Superior temporal gyrus (tissue), 1 donor: ENCODE data around the gene MCRIP1.
"Not testable (repeated sequence)": the region's sequence is repeated elsewhere in the genome, so short reads cannot be mapped to it uniquely, and the experiment has no call there.

Experiments used
- DNase-seq: peaks from one replicate; pipeline ENCODE4 v3.0.0-alpha.2; 2016; ENCODE audit errors: extremely low spot score

Gene MCRIP1

DNA sequence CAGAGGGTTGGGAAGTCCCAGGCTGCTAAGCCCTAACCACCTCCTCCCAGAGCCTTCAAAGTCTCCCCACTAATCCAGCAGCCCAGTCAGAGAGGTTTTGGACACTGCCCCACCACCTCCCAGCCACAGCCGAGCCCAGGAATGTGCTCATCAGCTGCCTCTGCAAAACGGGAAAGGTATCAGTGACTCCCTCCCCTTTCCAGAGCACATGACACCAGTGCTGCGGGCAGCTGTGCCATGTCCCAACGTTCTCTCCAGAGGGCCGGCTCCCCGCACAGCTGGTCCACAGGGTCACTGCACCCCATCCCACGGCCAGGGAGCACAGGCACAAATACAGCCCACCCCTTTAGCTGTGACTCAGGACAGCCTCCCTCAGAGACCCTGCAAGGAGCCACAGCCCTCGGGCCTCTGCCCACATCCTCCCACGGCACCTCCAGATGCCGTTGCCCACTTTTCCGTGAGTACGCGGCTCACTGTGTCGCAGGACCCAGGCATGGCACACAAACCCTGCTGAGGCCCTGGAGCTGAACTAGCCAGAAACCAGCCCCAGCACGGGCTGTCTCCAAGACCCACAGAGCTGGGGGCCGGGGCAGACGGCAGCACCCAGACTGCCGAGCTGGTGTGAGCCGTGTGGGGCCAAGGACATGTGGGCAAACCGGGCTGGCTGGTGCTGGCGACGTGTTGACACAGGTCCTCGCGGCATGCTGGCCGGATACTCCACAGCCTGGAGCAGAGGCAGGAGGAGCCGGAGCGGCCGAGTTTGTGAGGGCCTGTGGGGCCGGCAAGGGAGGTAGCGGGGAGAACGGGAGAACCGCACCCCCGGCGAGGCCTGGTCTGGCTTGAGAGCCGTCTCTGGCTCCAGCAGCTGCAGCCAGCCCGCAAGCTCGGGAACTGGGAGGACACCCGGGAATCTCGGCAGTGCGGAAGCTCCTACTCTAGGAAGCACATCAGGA, 8.0 kb upstream of the MCRIP1 start:
- DNase-seq = no peak

DNA sequence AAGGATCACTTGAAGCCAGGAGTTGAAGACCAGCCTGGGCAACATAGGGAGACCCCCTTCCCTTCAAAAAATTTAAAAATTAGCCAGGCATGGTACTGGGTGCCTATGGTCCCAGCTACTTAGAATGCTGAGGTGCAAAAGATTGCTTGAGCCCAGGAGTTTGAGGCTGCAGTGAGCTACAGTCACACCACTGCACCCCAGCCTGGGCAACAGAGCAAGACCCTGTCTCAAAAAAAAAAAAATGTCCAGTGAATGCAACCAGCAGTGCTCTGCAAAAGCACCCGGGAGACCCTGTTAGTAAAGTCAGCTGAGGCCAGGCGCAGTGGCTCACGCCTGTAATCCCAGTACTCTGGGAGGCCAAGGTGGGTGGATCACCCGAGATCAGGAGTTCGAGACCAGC, 7.0 kb upstream of the MCRIP1 start:
- not testable (repeated sequence) for DNase-seq

DNA sequence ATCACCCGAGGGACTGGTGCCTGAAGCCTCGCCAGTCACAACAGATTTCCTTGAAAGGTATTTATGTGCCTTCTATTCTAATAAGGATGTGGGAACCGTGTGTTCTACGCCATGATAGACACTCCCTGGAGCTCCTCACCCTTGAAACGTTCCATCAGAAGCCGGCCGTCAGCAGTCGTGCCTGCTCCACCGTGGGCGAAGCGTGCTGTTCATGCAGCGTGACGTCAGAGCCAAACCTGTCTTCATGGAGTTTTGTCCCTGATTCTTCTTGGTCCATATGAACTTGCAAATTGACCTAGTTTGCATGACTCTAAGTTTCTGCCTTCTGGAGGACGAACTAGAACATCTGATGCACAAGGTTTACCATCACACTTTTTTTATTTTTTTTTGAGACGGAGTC, 6.2 kb upstream of the MCRIP1 start:
- DNase-seq = no peak

DNA sequence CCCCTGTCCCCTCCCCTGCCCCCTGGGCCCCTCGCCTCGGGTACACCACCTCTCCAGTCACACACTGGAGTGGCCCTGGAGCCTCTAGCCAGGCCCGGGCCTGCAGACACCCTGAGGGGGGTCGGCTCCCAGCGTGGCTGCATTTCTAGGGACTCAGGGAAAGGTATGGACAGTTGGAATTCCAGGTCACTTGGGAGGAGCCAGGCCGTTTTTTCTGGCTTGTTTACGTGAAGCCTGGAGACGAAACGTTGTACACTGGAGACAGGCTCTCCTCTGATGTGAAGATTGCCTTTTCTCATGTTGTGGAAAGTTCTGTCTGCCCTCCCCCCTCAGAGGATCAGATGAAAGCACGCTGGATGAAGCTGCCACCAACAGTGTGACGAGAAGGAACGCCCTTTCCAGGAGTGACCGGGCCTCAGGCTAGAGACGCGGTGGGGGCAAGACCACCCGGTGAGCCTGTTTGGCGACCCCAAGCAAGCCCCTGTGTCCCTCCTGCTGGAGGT, 5.7 kb upstream of the MCRIP1 start:
- no peak for DNase-seq

DNA sequence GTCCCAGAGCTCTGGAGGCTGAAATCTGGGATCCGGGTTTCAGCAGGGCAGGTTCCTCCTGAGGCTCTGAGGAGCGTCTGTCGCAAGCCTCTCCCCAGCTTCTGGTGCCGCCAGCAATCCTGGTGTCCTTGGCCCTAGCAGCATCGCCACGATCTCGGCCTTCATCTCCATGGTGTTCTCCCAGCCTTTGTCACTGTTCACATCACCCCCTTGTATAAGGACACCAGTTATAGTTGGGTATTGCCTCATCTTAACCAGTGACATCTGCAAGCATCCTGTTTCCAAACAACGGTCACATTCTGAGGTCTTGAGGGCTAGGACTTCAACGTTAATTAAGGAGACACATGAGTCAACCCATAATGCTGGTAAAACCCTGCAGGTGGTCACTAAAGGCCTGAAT, 4.5 kb upstream of the MCRIP1 start:
- DNase-seq = no peak

DNA sequence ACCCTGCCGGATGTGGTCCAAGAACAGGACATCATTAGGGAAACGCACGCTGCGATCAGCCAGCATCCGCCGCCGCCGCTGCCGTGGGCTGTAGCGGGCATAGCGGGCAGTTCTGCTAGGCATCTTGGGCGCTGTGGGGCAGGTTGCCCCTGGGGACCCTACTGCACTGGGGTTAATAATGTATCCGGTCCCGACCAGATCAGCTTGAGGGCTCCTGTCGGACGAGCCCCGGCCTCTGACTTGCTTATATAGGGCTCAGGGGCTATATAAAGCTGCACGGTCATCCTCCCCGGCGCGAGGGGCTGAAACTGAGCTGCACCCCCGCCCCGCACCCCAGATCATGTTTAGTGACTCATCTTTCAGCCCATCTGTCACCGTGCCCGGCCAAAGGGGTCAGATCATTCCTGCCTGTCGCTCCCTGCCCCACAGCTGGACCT, 1.8 kb upstream of the MCRIP1 start, which contains the start of gene PPP1R27:
Gene PPP1R27 (minus strand): TSS at position 220 of the 437 bp plus-strand sequence. CDS start 97 bp downstream, at position 123.
- no peak for DNase-seq

DNA sequence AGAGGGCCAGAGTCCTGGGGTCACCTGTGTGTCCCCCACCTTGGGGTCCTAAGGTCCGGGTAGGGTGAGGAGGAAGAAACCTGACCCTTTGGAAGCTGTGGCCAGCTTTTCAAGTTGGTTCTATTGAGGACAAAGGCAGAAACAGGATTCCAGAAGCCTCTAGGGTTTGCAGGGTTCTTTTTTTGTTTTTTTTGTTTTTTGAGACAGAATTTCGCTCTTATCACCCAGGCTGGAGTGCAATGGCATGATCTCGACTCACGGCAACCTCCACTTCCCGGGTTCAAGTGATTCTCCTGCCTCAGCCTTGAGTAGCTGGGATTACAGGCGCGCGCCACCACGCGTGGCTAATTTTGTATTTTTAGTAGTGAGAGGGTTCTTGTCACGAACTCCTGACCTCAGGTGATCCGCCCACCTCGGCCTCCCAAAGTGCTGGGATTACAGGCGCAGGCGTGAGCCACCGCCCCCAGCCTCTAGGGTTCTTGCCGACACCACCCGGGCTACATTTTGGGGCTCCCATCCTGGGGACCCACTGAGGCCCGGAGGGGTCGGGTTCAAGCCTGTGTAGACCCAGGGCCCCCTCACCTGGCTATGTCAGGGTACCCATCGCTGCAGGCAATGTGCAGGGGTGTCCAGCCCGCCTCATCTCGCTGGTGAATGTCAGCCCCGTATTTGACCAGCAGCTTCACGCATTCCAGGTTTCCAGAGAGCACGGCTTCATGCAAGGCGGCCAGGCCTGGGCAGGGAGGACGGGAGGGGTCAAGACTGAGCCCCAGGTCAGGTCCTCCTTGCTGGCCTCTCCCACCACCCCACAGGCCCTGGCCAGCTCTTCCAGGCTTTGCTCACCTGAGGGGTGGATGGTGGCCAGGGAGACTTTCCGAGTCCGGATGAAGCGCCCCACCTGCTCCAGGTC, 1.1 kb upstream of the MCRIP1 start:
- no peak for DNase-seq

DNA sequence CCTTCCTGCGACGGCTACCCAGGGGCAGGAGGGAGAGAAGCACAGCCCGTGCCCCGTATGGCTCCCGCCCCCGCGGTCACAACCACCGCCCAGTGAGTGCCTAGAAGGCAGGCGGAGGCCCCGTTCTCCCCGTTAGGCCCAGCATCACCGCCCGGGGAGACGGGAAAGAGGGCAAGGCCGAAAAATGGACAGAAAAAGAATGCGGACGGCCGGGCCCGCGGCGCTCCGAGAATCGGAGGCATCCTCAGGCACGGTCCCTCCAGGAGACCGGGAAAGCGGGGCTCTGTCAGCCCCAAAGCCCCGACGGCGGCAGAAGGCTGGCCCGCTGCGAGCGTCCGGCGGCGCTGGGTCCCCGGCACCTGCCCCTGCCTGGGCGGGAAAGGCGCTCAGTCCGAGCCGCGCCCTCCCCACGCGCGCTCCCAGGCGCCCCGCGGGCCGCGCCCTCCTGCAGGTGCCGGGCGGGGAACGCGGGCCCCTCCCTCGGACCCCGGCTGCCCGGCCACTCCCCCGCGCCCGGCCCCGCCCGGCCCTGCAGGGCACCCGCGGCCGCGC, 407 bp downstream of the MCRIP1 start:
- DNase-seq = no peak

DNA sequence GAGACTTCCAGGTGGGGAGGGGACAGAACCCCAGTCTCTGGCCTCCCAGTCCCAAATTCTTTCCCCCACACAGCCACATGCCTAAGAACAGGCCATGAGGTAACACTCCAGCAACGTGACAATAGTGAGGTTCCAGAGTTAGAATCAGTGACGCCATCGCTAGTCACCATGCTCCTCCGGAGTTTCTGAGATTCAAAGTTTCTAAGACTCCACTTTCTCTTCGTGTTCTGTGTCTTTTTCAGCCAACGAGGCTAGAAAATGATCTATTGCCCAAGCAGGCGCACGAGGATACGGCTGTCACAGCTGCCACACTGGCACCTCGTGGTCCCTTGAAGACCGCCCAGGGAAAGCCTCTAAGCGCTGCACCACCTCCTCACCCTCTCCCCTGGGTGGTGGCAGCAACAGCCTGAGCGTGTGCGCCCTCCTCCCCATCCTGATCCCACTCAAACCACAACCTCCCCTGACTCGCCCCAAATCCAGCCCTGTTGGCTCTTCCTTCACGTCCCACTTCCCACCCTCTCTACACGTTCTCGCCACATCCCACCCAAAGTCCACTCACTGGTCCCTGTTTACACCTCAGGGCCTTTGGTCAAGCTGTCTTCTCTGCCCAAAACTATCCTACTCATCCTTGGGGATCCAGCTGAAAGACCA, 1.0 kb downstream of the MCRIP1 start:
- peak; percentile 8 for DNase-seq

DNA sequence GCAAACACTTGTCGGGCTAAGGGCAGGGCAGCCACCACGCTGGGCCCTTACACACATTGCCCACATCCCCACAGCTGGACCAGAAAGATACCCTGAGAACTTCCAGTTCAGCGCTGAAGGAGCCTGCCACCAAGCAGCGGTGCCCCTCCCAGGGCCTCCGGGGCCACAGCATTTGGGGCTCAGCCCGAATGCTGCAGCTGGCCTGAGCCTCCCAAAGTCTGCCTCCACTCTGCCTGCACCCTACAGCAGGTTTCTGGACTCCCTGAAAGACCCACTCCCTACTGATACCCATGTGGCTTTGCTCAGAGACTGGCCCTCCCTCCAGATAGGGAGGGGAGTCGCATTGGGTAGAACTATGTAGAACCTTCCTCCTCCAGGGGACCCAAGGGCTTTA, 1.5 kb downstream of the MCRIP1 start:
- no peak for DNase-seq

DNA sequence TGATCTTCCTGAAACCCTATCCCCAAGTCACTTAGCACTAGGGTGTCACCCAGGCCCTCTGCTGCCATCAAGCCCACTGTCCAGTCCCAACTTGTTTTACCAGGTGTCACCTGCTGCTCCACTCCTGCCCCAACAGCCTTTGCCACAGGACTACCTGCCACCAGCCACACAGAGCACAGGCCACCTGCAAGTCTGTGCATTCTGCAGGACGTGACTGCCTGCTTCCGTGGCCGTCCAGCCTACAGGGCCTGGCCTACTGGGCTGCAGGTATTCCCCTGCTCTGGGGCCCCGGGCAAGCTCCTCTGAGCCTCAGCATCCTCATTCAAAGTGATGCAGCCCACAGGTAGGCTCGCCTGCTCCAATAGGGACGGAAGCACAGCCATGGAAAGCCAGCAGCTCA, 3.2 kb downstream of the MCRIP1 start:
- DNase-seq = no peak

DNA sequence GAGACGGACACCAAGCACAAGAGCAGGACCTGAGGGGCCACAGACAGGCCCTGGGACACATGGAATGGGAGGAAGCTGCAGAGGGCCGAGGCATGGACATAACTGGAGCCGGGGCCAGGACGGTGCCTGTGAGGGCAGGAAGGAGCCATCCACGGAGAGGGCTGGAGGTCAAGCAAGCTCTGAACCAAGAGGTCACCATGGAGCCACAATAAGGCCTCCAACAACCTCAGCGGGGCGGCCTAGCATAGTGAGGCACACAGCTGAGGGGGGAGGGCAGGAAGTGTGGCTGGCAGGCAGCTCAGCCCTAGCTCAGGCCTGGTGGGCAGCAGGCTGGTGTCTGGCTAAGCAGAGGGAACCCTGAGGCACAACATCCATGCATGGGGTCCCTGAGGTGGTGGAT, 4.4 kb downstream of the MCRIP1 start:
- DNase-seq = no peak

DNA sequence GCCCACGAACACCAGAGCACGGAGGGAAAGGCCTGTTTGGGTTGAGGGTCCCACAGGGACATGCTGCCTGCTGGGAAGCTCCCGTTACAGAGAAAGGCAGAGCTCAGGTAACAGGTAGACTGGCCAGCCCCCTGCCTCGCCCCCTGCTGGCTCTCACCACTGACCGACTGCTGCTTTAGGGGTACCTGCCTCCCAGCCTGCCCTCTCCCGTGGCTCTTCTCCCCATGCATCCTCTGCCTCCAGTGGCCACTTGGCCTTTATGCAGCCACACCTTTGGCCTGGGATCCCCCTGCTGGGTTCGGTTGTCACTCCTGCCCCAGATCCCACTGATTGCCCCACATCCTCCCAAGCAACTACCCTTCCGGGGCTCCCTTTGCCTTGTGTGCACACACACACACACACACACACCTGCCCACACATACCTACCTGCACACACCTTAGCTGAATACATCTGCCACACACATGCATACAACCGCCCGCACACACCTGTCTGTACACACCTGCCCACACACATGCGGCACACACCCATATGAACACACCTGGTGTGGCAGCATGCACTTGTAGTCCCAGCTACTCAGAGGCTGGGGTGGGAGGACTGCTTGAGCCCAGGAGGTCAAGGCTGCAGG, 7.1 kb downstream of the MCRIP1 start:
- DNase-seq = no peak

DNA sequence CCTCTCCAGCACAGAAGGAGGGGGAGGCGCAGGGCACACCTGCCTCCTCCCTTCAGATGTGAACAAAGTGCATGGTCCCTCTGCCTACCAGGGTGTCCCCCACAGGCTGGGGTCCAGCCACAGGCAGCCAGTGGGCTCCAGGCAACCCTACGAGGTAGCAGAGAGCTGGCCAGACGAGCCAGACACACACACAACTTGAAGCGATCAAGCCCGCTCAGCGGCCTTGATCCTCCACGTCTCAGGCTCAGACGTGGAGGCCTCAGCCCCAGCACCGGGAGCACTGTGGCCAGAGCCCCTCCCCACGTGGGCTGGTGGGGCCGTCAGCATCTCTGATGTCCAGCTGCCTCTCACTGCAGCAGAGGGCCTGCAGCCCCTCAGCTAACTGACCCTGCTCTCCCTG, 8.5 kb downstream of the MCRIP1 start:
- no peak for DNase-seq

DNA sequence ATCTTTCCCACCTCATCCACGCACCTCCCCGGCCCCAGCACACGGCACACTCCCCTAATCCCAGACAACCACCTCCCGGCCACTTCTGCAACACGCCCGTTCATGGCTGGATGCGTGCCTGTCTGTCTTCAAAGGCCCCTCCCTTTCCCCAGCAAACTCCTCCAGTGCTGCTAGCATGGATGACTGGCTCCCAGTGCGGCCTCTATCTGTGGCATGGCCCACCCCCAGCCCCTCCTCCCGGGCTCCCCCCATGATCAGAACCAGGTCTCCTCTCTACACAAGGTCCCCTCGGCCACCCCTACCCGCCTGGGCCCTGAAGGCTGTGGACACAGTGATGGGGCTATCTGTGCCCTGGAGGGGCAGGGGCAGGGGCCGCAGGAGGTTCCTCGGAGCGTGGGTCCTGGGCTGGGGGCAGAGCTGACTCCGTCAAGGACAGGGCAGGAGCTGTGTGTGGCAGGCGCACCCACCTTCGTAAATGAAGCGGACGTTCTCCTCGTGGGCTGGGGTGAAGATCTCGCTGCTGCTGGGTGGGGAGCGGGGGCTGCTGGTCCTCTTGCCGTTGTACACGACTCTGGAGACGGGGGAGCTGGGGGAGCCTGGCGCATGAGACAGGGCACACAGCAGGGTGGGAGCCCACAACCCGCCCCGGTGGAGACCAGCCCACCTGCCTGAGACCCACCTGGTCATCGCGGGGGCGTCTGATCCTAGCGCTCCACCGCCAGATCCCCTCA, 9.1 kb downstream of the MCRIP1 start:
- no peak for DNase-seq

DNA sequence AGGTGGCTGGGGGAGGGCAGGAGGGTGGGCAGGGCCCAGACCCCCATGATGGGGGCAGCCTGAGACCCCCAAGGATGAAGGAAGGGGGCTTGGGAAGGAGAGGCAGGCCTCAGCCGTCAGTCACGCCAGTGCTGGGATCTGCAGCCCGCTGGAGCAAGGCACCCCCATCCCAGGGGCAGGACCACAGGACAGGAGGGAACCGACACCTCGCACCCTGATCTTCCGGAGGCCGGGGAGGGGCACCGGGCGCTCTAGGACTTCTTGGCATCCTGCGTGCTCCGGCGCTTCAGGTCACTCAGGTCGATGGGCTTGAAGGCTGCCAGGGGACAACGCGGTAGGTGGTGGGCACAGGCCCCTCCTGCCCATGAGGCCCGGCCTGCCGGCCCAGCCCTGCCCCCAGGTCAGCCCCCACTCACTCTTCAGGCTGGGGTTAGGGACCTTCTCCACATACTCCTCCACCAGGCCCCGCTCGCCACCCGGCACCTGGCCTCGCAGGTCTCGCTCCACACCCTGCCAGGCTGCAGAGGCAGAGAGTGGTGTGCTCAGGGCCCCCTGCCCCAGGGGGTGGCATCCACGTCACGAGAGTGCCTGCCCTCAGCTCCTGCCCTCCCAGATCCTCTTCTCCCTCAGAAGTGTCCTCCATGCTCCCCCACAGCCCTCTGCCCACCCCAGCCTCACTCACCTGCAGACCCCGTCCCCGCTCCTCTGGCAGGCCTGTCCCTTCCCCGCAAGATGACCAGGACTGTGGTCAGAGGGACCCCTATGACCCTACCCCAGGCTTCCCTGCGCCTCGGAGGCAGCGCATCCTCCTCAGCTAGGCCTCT, 9.9 kb downstream of the MCRIP1 start:
- DNase-seq = no peak

DNA sequence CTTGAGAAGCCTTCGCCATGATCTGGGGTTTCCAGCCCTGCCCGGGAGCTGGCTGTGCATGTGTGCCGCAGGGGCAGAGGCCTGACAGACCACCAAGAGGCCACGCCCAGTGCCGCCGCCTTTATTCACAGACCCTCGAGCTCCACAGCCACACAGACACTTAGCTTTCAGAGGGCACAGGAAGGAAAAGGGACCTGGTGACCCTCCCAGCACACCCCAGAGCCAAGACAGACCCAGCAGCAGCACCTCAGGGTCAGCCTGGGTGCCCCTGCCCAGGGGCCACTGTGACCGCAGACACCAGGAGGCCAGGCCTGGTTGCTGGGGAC, 10.8 kb downstream of the MCRIP1 start:
- DNase-seq = no peak

DNA sequence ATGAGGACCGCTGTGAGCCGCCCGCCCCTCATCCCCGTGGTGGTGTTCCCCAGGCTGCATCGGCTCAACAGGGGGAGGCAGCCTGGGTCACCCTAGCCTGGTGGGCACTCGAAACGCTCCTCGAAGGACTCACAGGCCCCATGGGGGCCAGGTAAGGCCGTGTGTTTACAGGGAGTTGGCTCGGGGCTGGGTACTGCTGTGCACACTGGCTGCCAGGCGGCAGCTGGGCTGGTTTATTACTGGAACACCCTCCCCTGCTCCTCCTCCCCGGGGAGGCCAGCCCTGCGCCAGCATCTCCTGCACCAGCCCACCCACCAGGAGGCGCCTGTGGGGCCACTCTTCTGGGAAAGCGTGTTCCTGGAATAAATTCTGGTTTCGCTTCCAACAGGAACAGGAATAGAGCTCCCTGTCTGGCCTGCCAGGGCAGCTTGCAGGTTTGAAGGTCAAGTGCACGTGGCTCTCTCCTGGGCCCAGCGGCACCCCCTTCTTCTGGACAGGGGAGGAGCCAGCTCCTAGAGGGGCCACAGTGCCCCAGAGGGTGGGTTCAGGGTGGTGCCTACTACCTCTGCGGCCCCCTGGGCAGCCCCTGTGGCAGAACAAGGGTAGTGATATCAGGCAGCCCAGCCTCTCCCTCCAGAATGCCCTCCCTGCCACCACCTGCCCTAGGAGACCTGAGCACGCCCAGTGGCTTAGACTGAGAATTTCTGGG, 11.3 kb downstream of the MCRIP1 start:
- DNase-seq = peak; percentile 12

DNA sequence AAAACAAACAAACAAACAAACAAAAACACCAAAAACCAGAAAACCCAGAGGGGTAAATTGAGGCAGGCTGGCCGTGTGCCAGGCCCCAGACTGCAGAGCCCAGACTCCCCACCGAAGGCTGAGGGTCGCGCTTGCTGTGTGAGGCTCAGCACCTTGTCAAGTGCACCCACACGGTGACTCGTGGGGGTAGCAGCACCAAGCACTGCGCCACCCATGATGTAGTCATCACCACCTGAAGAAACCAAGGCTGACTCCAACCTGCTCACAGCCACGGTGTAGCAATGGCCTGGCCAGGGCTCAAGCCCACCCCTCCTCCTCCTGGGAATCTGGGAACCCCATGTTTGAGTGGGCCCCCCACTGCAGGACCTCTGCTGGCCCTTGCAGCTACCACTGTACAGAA, 11.9 kb downstream of the MCRIP1 start:
- DNase-seq = no peak
